SK-N-DZ (cell line): ENCODE results near the gene RPUSD4.

Experiments used
- DNase-seq: peaks from one replicate; pipeline ENCODE4 v3.0.0-alpha.2; 2015; ENCODE audit warnings: low spot score

RPUSD4 gene

DNA sequence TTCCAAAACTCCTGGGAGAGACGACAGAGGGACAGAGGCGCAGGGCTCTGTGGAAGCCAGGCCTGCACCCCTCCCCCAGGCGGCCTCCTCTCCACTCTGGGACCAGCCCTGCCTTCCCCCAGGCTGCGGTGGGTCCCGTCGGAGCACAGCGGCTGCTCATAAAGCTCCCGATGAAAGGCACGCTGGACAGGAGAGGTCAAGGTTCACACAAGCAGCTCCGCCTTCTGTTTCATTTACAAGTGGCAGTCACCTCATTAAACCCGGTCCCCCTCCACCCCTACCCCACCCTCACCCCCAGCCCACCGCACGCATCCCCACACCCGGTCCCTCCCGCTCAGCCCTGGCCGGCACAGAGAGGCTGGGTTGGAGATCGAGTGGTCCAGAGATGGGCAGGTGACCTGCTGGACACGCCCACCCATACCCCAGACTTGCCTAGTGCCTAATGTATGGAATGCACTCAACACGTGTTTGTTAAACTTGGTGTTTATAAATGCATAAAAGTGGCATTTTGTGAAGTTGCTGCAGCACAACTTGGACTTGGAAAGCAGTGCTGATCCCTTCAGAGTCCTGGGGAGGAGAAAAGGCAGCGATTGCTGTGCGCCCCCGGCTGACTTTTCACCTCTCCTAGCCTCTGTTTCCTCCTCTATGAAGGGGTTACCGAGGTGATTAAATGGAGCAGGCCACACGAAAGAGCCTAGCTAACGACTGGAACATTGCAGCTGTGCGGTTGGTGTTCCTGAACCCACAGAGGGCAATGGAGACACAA lies 26.0 kb downstream of the RPUSD4 start:
- no peak for DNase-seq

- no peak for DNase-seq
Observed at GRCh38 chr11:126182787-126183445, 28.5 kb downstream of the RPUSD4 start.

GRCh38 chr11:126181939-126182730 lies 29.3 kb downstream of the RPUSD4 start:
- no peak for DNase-seq

- no peak for DNase-seq
Observed at GRCh38 chr11:126176853-126177470, 34.5 kb downstream of the RPUSD4 start.

DNA sequence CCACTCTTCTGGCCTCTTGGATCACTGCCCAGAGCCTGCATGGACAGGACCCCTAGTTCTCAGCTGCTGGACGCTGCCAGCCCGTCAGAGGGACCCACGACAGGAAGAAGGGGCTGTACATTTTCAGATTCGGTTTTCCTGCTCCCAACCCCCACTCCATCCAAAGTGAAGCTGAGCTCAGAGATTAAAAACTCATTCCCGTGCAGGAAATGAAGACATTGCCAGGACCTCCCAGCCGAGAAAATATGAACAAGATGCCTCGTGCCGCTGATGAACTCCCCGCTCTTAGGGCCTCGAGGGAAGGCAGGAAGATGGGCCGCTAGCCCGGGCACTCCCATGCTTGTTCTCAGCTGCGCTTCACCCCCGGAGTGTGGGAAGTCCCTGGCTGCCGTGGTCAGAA lies 36.1 kb downstream of the RPUSD4 start:
- DNase-seq, result no peak

DNA sequence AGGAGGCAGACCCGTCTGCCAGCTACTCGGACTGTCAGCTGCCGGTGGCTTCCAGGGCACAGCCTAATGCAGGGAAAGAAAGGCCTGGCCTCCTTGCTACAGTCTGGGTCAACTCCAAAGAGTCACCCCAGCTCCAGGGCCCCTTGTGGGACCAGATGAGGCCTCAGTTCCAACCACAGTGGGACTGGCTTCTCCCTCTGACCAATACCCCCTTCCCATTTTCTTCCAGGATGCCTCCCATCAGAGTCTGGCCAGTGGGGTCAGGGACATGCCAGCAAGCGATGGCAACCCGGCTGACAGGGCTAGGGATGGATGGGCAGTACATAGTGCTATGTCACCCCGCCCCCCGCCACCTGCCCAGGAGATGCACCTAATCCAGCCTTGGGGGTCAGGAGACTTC lies 36.6 kb downstream of the RPUSD4 start:
- no peak for DNase-seq

- no peak for DNase-seq
Observed at GRCh38 chr11:126173257-126173656, 38.2 kb downstream of the RPUSD4 start.

GRCh38 chr11:126172596-126173038 lies 38.8 kb downstream of the RPUSD4 start:
- no peak for DNase-seq

DNA sequence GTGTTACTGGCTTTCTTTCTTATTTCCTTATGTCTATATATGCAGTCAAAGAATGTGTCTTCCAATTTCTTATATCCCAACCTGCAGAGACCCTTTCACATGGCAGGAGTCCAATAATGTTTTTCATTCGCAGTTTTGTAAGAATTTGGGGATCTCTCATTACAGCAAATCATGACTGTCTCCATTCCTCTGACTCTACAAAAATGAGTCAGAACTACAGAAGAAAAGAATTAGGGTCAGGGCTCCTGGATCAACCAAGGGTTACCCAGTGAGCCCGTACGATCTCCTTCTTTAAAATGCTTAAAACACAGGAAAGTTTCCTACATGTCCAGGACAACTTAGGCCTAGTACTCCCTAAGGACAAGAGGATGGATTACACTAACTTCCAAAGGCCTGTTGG lies 42.2 kb downstream of the RPUSD4 start:
- DNase-seq, result no peak

GRCh38 chr11:126167488-126167887 lies 44.0 kb downstream of the RPUSD4 start:
- DNase-seq, result no peak

GRCh38 chr11:126166413-126166812 lies 45.0 kb downstream of the RPUSD4 start:
- DNase-seq, result no peak

- DNase-seq, result no peak
Observed at GRCh38 chr11:126165757-126166156, 45.7 kb downstream of the RPUSD4 start.

DNA sequence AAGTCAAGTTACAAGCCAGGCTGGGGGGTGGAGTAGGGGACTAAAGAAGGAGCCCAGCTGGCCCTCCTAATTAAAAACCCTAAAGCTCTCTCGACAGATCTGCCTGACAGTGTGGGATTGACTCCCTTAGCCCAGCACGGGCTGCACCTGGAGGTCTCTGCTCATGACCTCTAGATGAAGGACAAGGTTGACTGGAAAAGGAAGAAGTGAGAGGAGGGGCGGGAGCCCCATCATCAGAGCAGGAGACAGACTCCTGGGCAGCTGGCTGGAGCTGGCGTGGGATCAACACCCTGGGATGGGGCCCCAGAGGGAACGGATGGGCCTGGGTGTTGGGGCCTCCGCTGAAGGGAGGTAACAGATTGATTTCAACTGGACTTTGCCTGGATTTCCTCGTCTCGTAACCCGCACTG lies 46.1 kb downstream of the RPUSD4 start:
- no peak for DNase-seq

DNA sequence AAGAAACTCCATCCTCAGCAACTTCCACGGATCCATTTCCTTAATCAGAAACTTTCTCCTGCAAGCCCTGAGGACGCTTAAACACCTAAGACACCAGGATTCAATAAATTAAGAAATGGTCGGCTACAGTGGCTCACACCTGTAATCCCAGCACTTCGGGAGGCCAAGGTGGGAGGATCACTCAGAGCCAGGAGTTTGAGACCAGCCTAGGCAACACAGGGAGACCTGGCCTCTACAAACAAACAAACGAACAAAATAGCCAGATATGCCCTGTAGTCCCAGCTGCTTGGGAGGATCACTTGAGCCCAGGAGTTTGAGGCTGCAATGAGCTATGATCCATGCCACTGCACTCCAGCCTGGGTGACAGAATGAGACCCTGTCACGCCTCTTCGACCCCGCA lies 46.7 kb downstream of the RPUSD4 start:
- no peak for DNase-seq

DNA sequence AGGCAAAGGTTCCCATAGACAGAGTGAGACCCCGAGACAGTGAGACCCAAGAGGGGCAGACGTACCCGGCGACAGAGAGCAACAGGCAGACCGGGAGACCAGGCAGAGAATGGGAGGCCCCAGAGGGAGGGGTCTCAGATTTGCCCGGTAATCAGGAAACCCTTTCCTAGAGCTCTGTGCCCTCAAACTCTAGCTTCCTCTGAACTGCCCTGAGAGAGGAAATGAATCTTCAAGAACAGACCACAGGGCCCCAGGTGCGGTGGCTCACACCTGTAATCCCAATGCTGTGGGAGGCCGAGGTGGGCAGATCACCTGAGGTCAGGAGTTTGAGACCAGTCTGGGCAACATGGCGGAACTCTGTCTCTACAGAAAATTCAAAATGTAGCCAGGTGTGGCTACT lies 47.7 kb downstream of the RPUSD4 start:
- DNase-seq, result no peak

- DNase-seq, result no peak
Observed at GRCh38 chr11:126163074-126163700, 48.3 kb downstream of the RPUSD4 start.

DNA sequence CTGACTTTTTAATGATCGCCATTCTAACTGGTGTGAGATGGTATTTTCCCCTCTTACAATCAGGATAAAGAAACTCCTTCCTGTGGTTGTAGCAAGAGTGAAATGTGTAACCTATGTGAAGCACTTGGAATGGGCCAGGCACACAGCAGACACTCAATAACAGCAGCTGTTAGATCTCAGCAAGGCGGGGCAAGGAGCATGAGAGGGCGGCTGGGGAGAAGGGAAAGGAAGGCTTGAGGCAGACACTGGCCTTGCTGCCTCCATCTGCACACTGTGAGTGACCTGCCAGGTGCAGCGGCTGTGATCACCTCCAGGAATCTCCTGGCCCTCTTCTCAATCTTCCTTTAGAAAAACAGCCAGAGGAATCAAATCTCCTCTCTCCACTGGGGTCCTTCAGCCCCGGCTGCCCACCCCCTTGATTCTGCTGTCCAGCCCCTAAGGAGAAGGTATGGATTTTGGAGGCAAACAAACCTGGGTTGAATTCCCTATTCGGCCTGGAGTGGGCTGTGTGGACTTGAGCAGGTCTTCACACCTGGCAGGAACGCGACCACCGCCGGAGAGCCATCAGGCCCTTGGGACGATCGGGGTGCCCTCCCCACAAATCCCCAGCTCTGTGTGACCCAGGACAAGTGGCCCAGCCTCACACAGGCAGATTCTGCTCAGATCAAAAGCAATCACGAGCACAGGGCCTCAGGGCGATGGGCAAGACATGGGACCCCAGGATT lies 49.0 kb downstream of the RPUSD4 start:
- no peak for DNase-seq

GRCh38 chr11:126161023-126161391 lies 50.4 kb downstream of the RPUSD4 start:
- DNase-seq, result no peak

- DNase-seq, result no peak
Observed at GRCh38 chr11:126160345-126161022, 51.0 kb downstream of the RPUSD4 start.

DNA sequence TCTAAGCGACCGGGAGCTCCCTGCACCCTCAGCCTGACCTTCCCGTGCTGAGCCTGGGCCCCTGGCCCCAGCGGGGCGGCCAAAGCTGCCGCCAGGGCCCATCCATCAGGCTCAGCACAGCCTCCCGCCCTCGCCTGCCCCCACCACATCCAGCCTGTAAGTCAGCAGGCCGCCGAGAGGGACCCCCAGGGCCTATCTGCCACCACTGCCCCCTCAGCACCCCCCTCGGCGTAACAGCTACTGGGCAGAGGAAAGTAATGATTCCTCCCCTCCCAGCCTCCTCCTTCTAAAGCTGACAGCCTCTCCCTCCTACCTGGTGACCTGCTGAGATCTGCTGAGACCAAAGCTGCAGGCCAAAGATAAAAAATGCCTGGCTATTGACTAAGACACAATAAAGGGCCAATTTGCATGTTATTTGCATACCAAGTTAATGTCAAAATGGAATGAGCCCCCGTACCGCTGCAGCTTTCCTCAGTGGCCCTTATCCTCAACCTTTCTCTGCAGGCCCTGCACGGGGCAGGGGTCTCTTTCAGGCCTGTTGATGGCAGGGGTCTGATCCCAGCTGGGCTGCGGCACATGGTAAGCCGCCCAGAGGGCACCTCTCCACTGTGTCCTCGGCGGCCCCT lies 51.6 kb downstream of the RPUSD4 start:
- DNase-seq, result no peak
